ENCODE results near the gene PTPRD. TPM values are rescaled to one million over a fixed set of nuclear protein-coding genes. Genes with fewer than 3 reads are reported as not detected.

PTPRD gene
- total and polyA plus RNA-seq, 2 donors (not counting 1 experiment from before 2014, with no cell fraction given) = not detected

DNA sequence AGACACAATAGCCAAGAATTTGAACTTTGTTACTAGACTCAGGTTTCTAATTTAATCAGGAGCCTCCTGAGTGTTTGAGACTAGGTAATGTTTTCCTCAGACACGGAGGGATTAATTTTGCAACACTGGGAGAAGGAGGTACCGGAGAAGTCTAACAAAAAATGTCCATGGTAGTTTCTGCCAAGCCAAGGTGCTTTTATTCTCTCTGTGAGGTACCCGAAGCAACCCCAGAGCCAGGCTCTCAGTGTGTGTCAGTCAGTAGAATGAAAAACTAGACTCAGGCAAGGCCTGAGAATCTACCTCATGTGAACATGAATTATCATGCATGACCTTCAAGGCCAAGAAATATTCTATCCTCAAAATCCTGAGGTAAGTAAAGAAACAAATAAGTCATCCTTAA lies 1832.4 kb downstream of the PTPRD start:
- Histone ChIP-seq H2AFZ (ENCODE audit: insufficient read depth, low read depth, low read length, poor library complexity, severe bottlenecking) (no peak overlapping the region), H3K4me3 (ENCODE audit: control extremely low read depth in 1 of 5, extremely low read depth in 1 of 5, insufficient read depth in 1 of 5, low read depth in 2 of 5, low read length in 4 of 5) (no peak overlapping the region), H3K9ac (ENCODE audit: low read length) (no peak overlapping the region), H3K4me1 (ENCODE audit: control insufficient read depth in 2 of 2, insufficient read depth in 2 of 2, low read length in 2 of 2) (no peaks in the 10 kb centered on the region), H3K4me2 (replicated peaks; ENCODE audit: low read depth, low read length, poor library complexity, severe bottlenecking) (no peak overlapping the region), H3K36me3 (replicated peaks in 1 of 2; ENCODE audit: control extremely low read depth in 1 of 2, control insufficient read depth in 1 of 2, extremely low read depth in 1 of 2, insufficient read depth in 2 of 2, low read length in 1 of 2) (no peaks in the 10 kb centered on the region), H4K20me1 (ENCODE audit: control insufficient read depth, insufficient read depth, low read length, poor library complexity, severe bottlenecking) (no peaks in the 10 kb centered on the region), H3K9me3 (ENCODE audit: control extremely low read depth in 1 of 3, control insufficient read depth in 2 of 3, insufficient read depth in 1 of 3, low read length in 2 of 3) (no peaks in the 10 kb centered on the region), H3K79me2 (ENCODE audit: control insufficient read depth, insufficient read depth, low read length) (no peaks in the 10 kb centered on the region), H3K27me3 (replicated peaks in 1 of 4; ENCODE audit: control extremely low read depth in 1 of 4, control insufficient read depth in 3 of 4, insufficient read depth in 4 of 4, low read length in 3 of 4) (no peaks in the 10 kb centered on the region), H3K27ac (ENCODE audit: low read length in 2 of 2) (no peak overlapping the region)
- no peak for TF ChIP-seq EZH2 (IDR thresholded peaks at IDR 0.05; ENCODE audit: borderline replicate concordance, insufficient read depth, low read depth, low read length, poor library complexity, severe bottlenecking)
- TF ChIP-seq, protein P1, sequence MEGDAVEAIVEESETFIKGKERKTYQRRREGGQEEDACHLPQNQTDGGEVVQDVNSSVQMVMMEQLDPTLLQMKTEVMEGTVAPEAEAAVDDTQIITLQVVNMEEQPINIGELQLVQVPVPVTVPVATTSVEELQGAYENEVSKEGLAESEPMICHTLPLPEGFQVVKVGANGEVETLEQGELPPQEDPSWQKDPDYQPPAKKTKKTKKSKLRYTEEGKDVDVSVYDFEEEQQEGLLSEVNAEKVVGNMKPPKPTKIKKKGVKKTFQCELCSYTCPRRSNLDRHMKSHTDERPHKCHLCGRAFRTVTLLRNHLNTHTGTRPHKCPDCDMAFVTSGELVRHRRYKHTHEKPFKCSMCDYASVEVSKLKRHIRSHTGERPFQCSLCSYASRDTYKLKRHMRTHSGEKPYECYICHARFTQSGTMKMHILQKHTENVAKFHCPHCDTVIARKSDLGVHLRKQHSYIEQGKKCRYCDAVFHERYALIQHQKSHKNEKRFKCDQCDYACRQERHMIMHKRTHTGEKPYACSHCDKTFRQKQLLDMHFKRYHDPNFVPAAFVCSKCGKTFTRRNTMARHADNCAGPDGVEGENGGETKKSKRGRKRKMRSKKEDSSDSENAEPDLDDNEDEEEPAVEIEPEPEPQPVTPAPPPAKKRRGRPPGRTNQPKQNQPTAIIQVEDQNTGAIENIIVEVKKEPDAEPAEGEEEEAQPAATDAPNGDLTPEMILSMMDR (IDR thresholded peaks at IDR 0.05) = no peak
- POLR2A ChIA-PET = no interaction called here
- intact Hi-C loops (cut with micrococcal nuclease) = no loop called here
- H3K4me1 Mint-ChIP-seq = no peaks in the 10 kb centered on the region
- CTCF ChIA-PET = no interaction called here
- H3K27me3 Mint-ChIP-seq = no peaks in the 10 kb centered on the region
- ATAC-seq (ENCODE audit: low read depth) = no peak
- 82% methylated on average over 3 of the region's 3 CpGs for whole genome bisulfite sequencing (ENCODE audit: insufficient coverage)
- no peak overlapping the region for H3K4me3 Mint-ChIP-seq
- H3K27ac Mint-ChIP-seq = no peak overlapping the region
- DNase-seq = no peak
- H3K9me3 Mint-ChIP-seq (ENCODE audit: insufficient read depth) = no peaks in the 10 kb centered on the region

DNA sequence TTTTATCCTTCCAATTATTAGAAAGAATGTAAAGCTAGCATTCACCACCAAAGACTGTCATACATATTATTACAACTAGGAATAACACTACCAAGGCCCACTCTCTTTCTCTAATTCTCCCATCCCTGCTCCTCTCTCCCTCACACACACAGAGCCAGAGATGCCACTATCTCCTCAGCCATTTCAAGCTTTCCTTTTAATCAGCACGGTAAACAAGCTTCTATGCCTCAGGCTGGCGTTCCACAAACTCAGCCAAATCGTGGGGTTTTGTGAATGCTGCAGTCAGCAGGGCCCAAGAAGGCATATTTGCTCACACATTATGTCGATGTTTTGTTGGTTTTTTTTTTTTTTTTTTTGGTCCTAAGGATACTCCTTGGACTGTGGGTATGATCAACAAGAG lies 1833.3 kb downstream of the PTPRD start:
- POLR2A ChIA-PET = no interaction called here

More for the DNA sequence above, 1833.3 kb downstream of the PTPRD start:
- H3K79me2 ChIP-seq (ENCODE audit: control insufficient read depth, insufficient read depth, low read length) = no peaks in the 10 kb centered on the region
- WGBS (ENCODE audit: insufficient coverage) = 87% methylated on average over 3 of the region's 4 CpGs
- no peaks in the 10 kb centered on the region for H3K27me3 ChIP-seq (replicated peaks in 1 of 4; ENCODE audit: control extremely low read depth in 1 of 4, control insufficient read depth in 3 of 4, insufficient read depth in 4 of 4, low read length in 3 of 4)
- Mint-ChIP-seq H3K27ac (no peak overlapping the region), H3K27me3 (no peaks in the 10 kb centered on the region), H3K9me3 (ENCODE audit: insufficient read depth) (no peaks in the 10 kb centered on the region), H3K4me3 (no peak overlapping the region), H3K4me1 (no peaks in the 10 kb centered on the region)
- no peak overlapping the region for H3K9ac ChIP-seq (ENCODE audit: low read length)
- DNase-seq = no peak
- H3K4me2 ChIP-seq (replicated peaks; ENCODE audit: low read depth, low read length, poor library complexity, severe bottlenecking) = no peak overlapping the region
- no peaks in the 10 kb centered on the region for H3K9me3 ChIP-seq (ENCODE audit: control extremely low read depth in 1 of 3, control insufficient read depth in 2 of 3, insufficient read depth in 1 of 3, low read length in 2 of 3)
- CTCF ChIA-PET = no interaction called here
- no peaks in the 10 kb centered on the region for H3K4me1 ChIP-seq (ENCODE audit: control insufficient read depth in 2 of 2, insufficient read depth in 2 of 2, low read length in 2 of 2)
- no peak overlapping the region for H3K27ac ChIP-seq (ENCODE audit: low read length in 2 of 2)
- intact Hi-C loops (cut with micrococcal nuclease) = no loop called here
- ATAC-seq (ENCODE audit: low read depth) = no peak
- TF ChIP-seq EZH2 (IDR thresholded peaks at IDR 0.05; ENCODE audit: borderline replicate concordance, insufficient read depth, low read depth, low read length, poor library complexity, severe bottlenecking) = no peak
- TF ChIP-seq, protein P1 (IDR thresholded peaks at IDR 0.05) = no peak
- no peaks in the 10 kb centered on the region for H4K20me1 ChIP-seq (ENCODE audit: control insufficient read depth, insufficient read depth, low read length, poor library complexity, severe bottlenecking)
- no peaks in the 10 kb centered on the region for H3K36me3 ChIP-seq (replicated peaks in 1 of 2; ENCODE audit: control extremely low read depth in 1 of 2, control insufficient read depth in 1 of 2, extremely low read depth in 1 of 2, insufficient read depth in 2 of 2, low read length in 1 of 2)
- H2AFZ ChIP-seq (ENCODE audit: insufficient read depth, low read depth, low read length, poor library complexity, severe bottlenecking) = no peak overlapping the region
- H3K4me3 ChIP-seq (ENCODE audit: control extremely low read depth in 1 of 5, extremely low read depth in 1 of 5, insufficient read depth in 1 of 5, low read depth in 2 of 5, low read length in 4 of 5) = no peak overlapping the region

Data from B cell (primary cell).